ENCODE measurements around the gene CAP1.
A peak's percentile ranks its signal among the peaks of the same experiment; 100 is the strongest.
"Not testable (repeated sequence)": the region's sequence is repeated elsewhere in the genome, so short reads cannot be mapped to it uniquely, and the experiment has no call there.

CAP1 gene

DNA sequence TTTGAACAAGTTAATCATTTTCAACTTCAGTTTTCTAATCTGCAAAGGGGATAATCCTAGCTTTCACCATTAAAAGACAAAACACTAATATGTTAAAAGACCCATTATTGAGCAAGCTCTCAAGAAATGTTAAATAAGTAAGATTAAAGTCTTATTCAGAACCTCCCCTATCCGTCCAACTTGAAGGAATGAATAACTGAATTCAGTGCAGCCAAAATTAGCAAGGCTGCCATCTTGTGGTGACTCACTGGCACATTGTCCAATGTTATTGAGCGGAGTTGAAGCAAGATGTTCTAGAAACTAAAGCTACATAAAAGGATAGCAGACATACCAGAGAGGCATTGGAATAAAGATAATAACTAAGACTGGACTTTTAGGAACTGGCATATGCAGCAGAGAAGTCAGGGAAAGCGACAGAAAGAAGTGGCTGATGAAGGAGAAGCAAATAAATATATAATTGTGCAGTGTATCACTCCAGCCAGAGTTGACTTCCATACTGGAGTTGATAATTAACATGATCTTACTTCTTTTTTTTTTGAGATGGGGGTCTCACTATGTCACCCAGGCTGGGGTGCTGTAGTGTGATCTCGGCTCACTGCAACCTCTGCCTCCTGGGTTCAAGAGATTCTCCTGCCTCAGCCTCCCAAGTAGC is 8.2 kb upstream of the CAP1 start:
- DNase-seq, result peak in 1 of 2 experiments; percentile 28

- no peak for DNase-seq
Measured at GRCh38 chr1:40034869-40035268, 5.7 kb upstream of the CAP1 start.

GRCh38 chr1:40036574-40036973 is 4.0 kb upstream of the CAP1 start:
- no peak for DNase-seq

DNA sequence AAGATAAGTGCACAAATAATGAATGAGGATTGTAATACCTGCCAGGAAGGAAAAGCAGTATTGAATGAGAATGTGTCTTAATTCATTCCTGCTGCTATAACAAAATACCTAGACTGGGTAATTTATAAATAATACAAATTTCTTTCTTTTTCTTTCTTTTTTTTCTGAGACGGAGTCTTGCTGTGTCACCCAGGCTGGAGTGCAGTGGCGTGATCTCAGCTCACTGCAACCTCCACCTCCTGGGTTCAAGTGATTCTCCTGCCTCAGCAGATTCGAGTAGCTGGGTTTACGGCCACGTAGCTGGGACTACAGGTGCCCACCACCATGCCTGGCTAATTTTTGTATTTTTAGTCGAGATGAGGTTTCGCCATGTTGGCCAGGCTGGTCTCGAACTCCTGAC is 3.3 kb upstream of the CAP1 start:
- not testable (repeated sequence) for DNase-seq

- DNase-seq, result no peak
Measured at GRCh38 chr1:40038697-40039096, 1.8 kb upstream of the CAP1 start.

DNA sequence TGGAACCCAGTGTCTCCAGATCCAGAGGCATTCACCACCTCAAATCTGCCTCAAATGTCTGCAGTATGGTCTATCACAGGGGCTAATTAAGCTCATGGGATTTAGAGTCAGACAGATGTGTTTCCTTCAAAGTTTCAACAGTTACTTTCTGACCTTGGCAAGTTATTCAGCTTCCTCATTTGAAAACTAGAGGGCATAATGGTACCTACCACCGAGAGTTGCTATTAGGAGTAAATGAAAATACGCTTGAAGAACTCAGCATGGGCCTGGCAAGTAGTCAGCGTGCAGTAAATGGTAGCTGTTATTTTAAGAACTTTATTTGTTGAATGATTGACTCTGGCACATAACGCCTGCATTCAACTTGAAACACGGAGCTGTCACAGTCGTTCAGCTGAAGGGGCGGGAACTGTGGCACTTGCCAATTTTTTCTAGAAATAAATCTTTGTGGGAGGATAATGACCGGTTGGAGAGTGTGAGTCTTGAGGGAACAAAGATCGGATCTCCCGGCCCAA is 1.2 kb upstream of the CAP1 start:
- peak in 1 of 2 experiments; percentile 69 for DNase-seq

DNA sequence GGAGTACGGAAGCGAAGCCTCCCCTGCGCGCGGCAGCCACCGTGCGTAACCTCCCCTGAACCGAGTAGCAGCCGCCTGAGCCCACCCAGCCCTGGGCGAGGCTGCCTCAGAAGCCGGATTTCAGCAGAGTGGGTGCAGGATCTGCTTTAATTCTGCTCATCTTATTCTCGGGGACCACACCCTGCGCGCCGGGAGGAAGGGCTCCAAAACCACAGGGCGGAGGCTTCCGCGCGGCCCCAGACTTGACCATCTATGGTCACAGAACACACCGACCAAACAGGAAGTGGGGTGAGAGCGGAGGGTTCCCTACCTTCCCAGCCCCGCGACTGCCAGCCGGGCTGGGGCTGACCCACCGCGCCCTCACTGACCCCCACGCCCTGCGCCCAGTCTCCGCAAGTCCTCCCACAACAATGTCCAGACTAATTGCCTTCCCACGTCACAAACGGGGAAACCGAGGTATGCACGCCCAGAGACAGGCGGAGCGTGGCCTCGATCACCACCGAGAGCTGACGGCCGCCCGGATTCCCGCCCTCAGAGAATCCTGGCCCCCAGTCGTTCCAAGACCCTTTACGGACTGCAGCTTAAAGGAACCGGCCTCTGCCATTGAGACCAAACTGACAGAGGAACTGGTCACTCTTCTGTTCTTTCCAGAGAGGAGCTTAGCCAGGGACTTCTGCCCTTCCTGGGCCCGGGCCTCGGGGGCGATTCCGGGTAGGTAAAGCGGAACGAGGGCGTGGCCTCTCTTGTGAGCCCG is 595 bp upstream of the CAP1 start:
- peak; percentile 44 to 76 for DNase-seq

GRCh38 chr1:40041466-40041838 is 923 bp downstream of the CAP1 start:
- no peak for DNase-seq

- DNase-seq, result no peak
Measured at GRCh38 chr1:40042341-40042740, 1.8 kb downstream of the CAP1 start.

DNA sequence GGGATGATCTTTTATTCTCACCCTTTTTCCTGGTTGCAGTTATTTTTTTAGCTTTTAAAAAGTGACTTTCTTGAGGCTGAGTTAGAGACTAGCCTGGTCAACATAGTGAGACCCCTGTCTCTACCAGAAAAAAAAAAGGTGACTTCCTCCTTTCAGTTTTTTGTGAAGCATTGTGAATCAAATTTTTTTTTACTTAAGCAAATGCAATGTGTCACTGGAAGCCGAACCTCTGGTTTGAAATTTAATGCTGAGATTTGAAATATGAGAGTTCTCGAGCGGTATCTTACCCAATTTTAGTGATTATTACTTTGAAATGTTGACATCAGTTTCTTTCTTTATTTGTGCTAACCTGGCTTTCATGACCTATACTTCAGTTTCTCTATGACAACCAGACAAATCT is 3.6 kb downstream of the CAP1 start:
- DNase-seq, result no peak

- DNase-seq, result no peak
Measured at GRCh38 chr1:40045182-40045581, 4.7 kb downstream of the CAP1 start.

- DNase-seq, result no peak
Measured at GRCh38 chr1:40045766-40046165, 5.2 kb downstream of the CAP1 start.

DNA sequence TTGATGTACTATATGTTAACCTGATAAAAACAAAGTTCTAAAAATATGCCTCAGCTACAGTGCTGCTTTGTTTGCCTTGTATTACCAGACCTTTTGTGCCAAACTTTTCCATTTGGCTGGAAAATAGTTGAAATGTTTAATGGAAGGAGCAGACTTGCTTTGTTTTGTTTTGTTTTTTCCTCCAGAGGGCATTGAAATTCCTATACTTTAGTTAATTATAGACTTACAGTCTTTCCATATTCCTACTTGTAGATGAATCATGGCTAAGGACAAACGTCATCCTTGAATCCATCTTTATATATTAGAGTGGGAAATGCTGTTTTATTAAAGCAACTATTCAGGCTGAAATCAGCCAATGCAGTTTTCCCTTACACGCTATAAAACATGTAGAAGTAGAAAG is 6.7 kb downstream of the CAP1 start:
- no peak for DNase-seq

DNA sequence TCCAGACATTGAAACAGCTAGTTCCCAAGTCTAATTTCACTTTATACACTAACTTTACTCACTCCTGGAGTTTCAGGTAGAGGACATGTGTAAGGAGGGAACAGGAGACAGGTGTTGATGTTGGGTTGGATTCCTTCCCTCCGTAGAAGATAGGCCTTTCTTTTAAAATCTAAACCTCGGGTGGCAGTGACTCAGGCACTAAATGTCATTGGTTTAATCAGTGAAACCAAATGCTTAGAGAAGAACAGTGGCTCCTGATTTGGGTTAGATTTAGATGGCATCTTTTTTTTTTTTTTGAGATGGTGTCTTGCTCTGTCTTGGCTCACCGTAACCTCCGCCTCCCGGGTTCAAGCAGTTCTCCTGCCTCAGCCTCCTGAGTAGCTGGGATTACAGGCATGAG is 7.2 kb downstream of the CAP1 start:
- DNase-seq, result no peak

DNA sequence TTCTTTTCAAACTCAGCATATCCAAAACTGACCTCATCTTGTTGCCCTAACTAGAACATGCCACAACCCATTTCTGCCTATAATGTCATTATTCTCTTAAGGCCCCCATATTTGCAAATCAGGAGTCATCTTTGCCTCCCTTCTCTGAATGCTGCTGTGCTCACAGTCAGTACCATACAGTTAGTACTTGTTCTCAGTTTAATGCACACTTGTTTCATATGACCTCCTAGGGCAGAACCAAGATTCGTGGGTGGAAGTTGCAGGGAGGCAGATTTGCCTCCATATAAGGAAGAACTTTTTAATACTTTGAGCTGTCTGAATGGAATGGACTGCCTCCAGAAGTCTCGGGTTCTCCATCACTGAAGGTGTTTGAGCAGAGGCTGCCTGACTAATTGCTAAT is 9.2 kb downstream of the CAP1 start:
- no peak for DNase-seq

DNA sequence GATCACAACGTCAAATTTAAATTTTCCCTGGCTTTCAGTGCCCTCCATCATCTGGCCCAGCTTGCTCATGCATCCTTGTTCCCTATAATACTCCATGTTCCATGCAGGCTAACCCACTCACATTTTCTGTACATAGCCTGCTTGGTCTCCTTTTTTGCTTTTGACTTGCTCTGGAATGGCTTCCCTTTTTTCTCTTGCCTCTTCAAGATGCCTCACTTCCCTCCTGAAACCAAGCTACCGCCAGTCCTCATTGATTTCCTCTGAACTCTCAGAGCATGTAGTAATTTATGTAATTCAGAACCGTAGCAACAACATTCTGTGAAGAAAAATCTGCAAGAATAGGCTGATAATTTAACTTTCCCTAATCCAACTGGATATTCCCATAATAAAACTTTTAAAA is 10.3 kb downstream of the CAP1 start:
- DNase-seq, result no peak

DNA sequence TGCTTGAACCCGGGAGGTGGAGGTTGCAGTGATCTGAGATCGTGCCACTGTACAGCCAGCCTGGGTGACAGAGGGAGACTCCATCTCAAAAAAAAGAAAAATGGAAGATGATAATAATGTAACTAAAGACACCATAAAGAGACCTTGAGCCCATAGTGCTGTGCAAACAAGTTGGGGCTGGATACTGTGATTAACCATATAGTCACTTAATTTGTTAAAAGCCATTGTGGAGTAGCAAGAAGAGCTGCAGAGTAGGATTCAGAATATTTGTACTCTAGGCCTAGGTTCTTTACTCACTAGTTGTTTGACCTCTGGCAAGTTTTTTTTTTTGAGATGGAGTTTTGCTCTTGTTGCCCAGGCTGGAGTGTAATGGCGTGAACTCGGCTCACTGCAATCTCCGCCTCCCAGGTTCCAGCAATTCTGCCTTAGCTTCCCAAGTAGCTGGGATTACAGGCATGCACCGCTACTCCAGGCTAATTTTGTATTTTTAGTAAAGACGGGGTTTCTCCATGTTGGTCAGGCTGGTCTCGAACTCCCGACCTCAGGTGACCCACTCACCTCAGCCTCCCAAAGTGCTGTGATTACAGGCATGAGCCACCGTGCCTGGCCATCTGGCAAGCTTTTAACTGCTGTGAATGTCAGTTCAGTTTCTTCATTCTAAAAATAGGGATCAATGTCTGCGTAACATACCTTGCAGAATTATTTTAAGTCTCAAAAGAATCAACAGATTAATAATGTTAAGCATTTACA is 12.8 kb downstream of the CAP1 start:
- no peak for DNase-seq

GRCh38 chr1:40056519-40057309 is 16.2 kb downstream of the CAP1 start:
- no peak for DNase-seq

DNA sequence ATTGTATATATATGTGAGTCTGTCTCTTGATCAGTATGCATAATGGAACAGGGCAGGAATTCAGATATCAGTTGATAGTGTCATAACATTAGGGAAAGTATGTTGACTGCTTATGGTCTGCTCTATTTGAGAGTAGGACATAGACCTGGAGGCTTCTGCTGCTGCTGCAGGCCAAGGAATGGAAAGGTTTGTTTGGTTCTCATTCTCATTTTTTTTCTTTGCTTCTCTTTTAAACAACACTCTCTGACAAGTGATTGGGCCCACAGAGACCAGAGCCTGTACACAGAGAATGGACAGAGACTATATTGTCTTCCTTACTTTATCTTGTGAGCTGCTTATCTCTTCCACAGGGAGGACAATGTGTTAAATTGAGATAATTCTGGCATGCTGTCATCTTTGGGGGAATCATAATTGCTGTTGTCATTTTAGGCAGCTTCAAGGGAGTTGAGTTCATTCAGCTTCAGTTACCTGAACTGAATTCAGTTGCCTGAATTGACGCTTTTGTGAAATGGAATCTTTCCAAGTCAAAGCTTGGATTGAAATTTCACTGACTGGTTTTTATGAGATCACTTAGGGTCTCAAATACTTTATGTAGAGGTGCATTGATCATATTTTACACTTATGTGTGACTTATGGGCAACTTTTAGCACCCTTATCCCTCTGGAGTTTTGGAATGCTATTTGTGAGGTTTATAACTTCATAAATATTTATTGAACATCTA is 16.9 kb downstream of the CAP1 start:
- no peak for DNase-seq

DNA sequence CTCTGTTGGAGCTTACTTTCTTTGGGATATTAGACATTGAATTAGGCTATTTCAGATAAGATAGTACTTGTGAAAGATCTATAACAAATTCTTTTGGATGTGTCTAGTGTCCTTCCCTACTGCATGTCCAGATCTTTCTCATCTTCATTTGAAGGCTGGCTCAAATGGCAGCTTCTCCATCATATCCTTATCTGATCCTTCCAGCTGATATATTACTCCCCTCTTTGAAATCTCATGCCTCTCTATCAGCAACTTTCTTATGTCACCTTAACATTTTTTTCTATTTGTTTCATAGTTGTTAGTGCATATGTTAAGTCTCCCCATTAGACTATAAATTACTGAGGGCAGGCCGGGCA is 17.5 kb downstream of the CAP1 start:
- no peak for DNase-seq

- no peak for DNase-seq
Measured at GRCh38 chr1:40058453-40059337, 18.2 kb downstream of the CAP1 start.

All from SW 1271 (cell line).